Heart left ventricle (tissue), 16 donors: Measurements from ENCODE around the gene AGPAT1. TPM values are rescaled to one million over a fixed set of nuclear protein-coding genes. Genes with fewer than 3 reads are reported as not detected.
A peak's percentile ranks its signal among the peaks of the same experiment; 100 is the strongest.

Source experiments
- ATAC-seq, 4 donors: fragments of 200-7000 bp; cut with Tn5 transposase; one replicate each; pipeline ENCODE4 v1.9.1; 2020 to 2022; ENCODE audit warnings: moderate library complexity in 4 of 4, mild to moderate bottlenecking in 3 of 4, moderate number of reproducible peaks in 1 of 4
- DNase-seq, 5 donors: peaks; one replicate each; pipeline ENCODE4 v3.0.0-alpha.2; 2020
- H3K27ac ChIP-seq, 12 donors: fragments of 200-600 bp; sonication (generic) in 4 of 12; one replicate each; pipeline versions ENCODE4 v1.5.0 to v1.8.0; 2016 to 2022; ENCODE audit warnings: mild to moderate bottlenecking in 2 of 12
- H3K27me3 ChIP-seq, 9 donors: fragments of 200-600 bp; sonication (generic) in 2 of 9; one replicate each; pipeline versions ENCODE4 v1.5.1 to v1.8.0; 2016 to 2022; ENCODE audit warnings: mild to moderate bottlenecking in 3 of 9
- H3K36me3 ChIP-seq, 9 donors: fragments of 200-600 bp; sonication (generic) in 2 of 9; one replicate each; pipeline versions ENCODE4 v1.5.0 to v1.8.0; 2018 to 2022; ENCODE audit warnings: mild to moderate bottlenecking in 2 of 9
- H3K4me1 ChIP-seq, 12 donors: fragments of 200-600 bp; sonication (generic) in 4 of 12; one replicate each; pipeline versions ENCODE4 v1.5.0 to v1.8.0; 2016 to 2022; ENCODE audit warnings: mild to moderate bottlenecking in 3 of 12
- H3K4me3 ChIP-seq, 12 donors: fragments of 200-600 bp; sonication (generic) in 4 of 12; one replicate each; pipeline versions ENCODE4 v1.5.0 to v1.8.0; 2017 to 2022; ENCODE audit warnings: mild to moderate bottlenecking in 9 of 12, moderate library complexity in 4 of 12
- H3K9me3 ChIP-seq, 12 donors: fragments of 200-600 bp; sonication (generic) in 4 of 12; one replicate each; pipeline versions ENCODE4 v1.5.0 to v1.8.0; 2016 to 2022; ENCODE audit warnings: mild to moderate bottlenecking in 1 of 12
- POLR2A ChIP-seq, 2 donors: fragments of 450-650 bp; IDR thresholded peaks; one replicate each; pipeline ENCODE4 v1.6.1; 2017; ENCODE audit warnings: antibody characterized with exemption in 2 of 2, mild to moderate bottlenecking in 2 of 2, moderate library complexity in 2 of 2
- WGBS, 4 donors: extraction: QIAGEN DNeasy Blood & Tissue Kit in 2 of 4; methylation state at CpG; one replicate each; pipeline versions ENCODE4 v1.1.5 to v1.1.7; 2013 to 2018; 5-methylcytosine and 5-hydroxymethylcytosine counted together
- intact Hi-C, 10 donors: fragments of 100-400 bp; cut with DNase I; formaldehyde crosslinking; loops; one replicate each; pipeline versions ENCODE4 v1.11.1 to v1.14.2; 2022
- polyA plus RNA-seq, 2 donors: library from polyadenylated mRNA; stranded (reverse); fragments of 200-250 nt; gene quantifications; one replicate each; pipeline ENCODE4 v1.2.3, GENCODE V29; 2013
- total RNA-seq, 9 donors: library from RNA; depleted of rRNA in 2 of 9; stranded (reverse); fragments of >200 nt in 2 of 9; fragmentation: NEBNext Ultra II Directional in 3 of 9; extraction: Animal tissue kit (Norgen Biotek cat#: 25700) in 3 of 9; gene quantifications; one replicate each; pipeline versions ENCODE4 v1.1.0 to v1.2.4, GENCODE V29; 2016 to 2023
- TF ChIP-seq, protein P1 (sequence below), 12 donors: fragments of 200-600 bp; sonication (generic) in 4 of 12; IDR thresholded peaks; one replicate each; pipeline versions ENCODE4 v1.5.0 to v1.8.0; 2018 to 2022; ENCODE audit warnings: antibody characterized with exemption in 12 of 12, mild to moderate bottlenecking in 5 of 12
- donor health status: ischemic (EF 13 %, LVEDD 7.1; RV severe dilation, severe dysfunction).
- donor health status: healthy with polysubstance abuse.
- donor health status: DM: no; HTN: yes; CAD: no.
- donor health status: DM: no; HTN: no; CAD: no.
- donor health status: ischemic (EF 25% LVEDD 6.9; RV normal size, moderate dysfunction).
- donor health status: ischemic (EF 25% LVEDD 5.7; RV mildly dilated, moderate dysfunction).
- donor health status: healthy.
- donor health status: DM: yes; HTN: yes; CAD: no.
- donor health status: ischemic (EF 35%, LVEDD 5.7; RV mildly dilated, moderate dysfunction).
- donor health status: nonischemic (EF 11% LVEDD 7.7; RV severe dilation, severe dysfunction).
- donor health status: DM: yes; HTN: yes; CAD: no.
- donor health status: PGD.
- donor health status: ischemic (EF 29% LVEDD 5.4; RV normal size, mild dysfunction).
- donor health status: nonischemic (EF 23%, LVEDD 6.1; RV moderate dilation, normal function).

The AGPAT1 gene
- total and polyA plus RNA-seq, 11 donors, result 43.5 to 79.1 (median 51.0) TPM

DNA sequence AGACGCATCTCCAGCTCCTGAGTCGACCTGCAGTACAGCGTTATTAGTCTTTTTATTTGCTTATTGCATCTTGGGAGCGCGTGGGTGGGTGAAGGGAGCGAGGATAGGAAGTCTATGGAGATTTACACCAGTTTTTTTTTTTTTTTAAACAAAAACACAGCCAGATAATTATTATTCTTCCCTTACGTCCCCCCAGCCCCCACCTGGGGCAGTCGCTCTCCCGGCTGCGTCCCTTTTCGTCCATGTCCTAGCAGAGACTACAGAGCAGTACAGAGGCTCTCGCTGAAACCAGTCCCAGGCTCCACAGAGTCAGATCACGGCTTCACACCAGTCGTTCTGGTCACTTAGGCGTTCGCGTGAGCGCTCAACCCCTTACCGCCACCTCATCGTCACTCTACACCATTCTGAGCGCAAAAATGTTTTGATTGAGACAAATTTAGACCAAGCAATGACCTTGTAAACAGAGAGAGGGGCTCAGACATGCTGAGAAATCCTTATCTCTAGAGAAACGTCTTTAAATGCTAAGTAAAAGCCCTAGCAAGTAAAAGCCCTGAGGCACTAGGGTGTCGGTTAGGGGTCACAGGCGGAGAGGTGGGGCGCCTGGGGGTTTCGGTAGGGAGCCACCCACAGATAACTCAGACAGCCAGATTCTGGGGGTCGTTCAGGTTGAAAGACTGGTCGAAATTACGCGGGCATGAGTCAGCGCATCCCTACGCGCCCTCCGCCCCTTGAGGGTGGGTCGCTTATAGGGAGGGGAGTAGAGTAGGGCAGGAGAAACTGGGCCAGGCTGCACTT lies 22.9 kb downstream of the AGPAT1 start:
- ATAC-seq (peak in 3 of 4 donors; percentile 22 to 38 (median 31)), DNase-seq (peak in 2 of 5 donors; percentile 55 to 68)
- peak overlapping the region; percentile 47 to 91 (median 78) for H3K4me3 ChIP-seq
- TF ChIP-seq, protein P1, sequence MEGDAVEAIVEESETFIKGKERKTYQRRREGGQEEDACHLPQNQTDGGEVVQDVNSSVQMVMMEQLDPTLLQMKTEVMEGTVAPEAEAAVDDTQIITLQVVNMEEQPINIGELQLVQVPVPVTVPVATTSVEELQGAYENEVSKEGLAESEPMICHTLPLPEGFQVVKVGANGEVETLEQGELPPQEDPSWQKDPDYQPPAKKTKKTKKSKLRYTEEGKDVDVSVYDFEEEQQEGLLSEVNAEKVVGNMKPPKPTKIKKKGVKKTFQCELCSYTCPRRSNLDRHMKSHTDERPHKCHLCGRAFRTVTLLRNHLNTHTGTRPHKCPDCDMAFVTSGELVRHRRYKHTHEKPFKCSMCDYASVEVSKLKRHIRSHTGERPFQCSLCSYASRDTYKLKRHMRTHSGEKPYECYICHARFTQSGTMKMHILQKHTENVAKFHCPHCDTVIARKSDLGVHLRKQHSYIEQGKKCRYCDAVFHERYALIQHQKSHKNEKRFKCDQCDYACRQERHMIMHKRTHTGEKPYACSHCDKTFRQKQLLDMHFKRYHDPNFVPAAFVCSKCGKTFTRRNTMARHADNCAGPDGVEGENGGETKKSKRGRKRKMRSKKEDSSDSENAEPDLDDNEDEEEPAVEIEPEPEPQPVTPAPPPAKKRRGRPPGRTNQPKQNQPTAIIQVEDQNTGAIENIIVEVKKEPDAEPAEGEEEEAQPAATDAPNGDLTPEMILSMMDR (IDR thresholded peaks at IDR 0.05), result no peak
- no peak for TF ChIP-seq POLR2A (IDR thresholded peaks at IDR 0.05)
- H3K4me1 ChIP-seq, result peaks cover 6 to 41% (median 21%) of the 10 kb centered on the region in 12 donors
- no peaks in the 10 kb centered on the region for H3K9me3 ChIP-seq
- H3K27me3 ChIP-seq, result peaks cover 0 to 45% (median 4%) of the 10 kb centered on the region in 9 donors
- 36 to 43% (median 38%) methylated on average over 32 to 35 of the region's 35 CpGs for WGBS, 4 donors
- peak overlapping the region; percentile 66 to 96 (median 91) for H3K27ac ChIP-seq
- intact Hi-C loops, result loop anchor here in 7 of 10 donors (1.0 to 10.0 kb wide), 6 partner anchors 22 to 108 kb away; partner anchors contain the start of gene FKBPL (in 1 of the 7)
- peaks cover 0 to 29% (median 22%) of the 10 kb centered on the region in 9 donors for H3K36me3 ChIP-seq

DNA sequence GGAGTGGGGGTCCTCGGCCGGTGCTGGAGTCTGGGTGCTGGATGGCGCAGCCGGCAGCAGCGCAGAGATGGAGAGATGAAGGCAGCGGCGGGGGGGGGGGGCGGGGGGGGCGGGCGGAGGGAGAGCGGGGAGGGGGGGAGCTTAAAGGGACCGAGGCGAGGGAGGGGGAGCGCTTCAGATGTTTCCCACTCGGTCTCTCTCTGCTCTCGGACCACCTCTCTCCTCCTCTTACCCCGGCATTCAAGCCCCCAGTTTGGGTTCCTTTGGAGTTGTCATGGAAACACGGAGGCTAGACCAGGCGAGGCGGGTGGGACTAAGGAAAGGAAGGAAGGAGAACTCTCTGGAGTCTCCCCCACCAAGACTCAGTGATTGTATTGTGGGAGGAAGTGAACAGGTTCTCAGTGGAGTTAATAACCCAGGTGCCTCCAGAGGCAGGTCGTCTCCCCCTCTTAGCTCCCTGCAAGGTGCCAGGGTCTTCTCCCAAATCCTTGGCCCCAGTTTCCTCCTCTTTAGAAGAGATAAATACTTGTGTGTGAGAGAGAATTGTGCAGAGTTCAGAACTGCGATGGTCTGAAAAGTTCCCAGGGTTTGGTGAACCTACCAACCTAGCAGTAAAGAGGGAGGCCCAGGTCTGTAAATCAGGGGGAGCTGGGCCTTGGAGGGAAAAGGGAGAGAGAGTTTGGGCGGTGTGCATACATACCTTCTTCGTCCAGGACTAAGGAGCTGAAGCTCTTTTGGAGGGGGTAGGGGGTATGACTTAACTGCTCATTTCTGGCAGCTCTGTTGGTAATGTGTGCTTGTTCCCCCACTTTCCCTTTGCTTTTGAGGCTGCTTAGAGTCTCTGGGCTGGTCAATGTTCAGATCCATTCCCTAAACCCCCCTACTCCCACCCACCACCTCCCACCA lies 23.8 kb downstream of the AGPAT1 start, which contains the start of gene PRRT1:
PRRT1 (minus strand) TSS at position 77 of the 906 bp plus-strand sequence. CDS start 112 bp downstream, outside the sequence.
- peaks cover 0 to 48% (median 6%) of the 10 kb centered on the region in 9 donors for H3K27me3 ChIP-seq
- TF ChIP-seq POLR2A (IDR thresholded peaks at IDR 0.05), result no peak
- TF ChIP-seq, protein P1 (IDR thresholded peaks at IDR 0.05), result no peak
- peak within 1 kb of the TSS in 10 of 12 donors; percentile 66 to 91 (median 80) for H3K4me3 ChIP-seq
- 23 to 27% (median 24%) methylated on average over 18 to 22 of the region's 24 CpGs for WGBS, 4 donors
- no peaks in the 10 kb centered on the region for H3K9me3 ChIP-seq
- no peak for DNase-seq
- intact Hi-C loops, result loop anchor here in 7 of 10 donors (1.0 to 10.0 kb wide), 6 partner anchors 21 to 107 kb away; partner anchors contain the start of gene FKBPL (in 1 of the 7)
- no peak for ATAC-seq
- peaks cover 6 to 41% (median 21%) of the 10 kb centered on the region in 12 donors for H3K4me1 ChIP-seq
- H3K36me3 ChIP-seq, result peaks cover 0 to 20% (median 13%) of the 10 kb centered on the region in 9 donors
- H3K27ac ChIP-seq, result peak within 1 kb of the TSS in 11 of 12 donors; percentile 80 to 96 (median 92)

- H3K9me3 ChIP-seq, result no peaks in the 10 kb centered on the region
- WGBS, 4 donors, result 36 to 47% (median 43%) methylated on average over 8 of the region's 8 CpGs
- H3K27ac ChIP-seq, result peak overlapping the region in 5 of 12 donors; percentile 4 to 93 (median 54)
- H3K36me3 ChIP-seq, result peaks cover 0 to 12% (median 5%) of the 10 kb centered on the region in 9 donors
- H3K4me1 ChIP-seq, result peaks cover 6 to 41% (median 21%) of the 10 kb centered on the region in 12 donors
- TF ChIP-seq, protein P1 (IDR thresholded peaks at IDR 0.05), result no peak
- no peak for TF ChIP-seq POLR2A (IDR thresholded peaks at IDR 0.05)
- peak overlapping the region in 9 of 12 donors; percentile 41 to 91 (median 82) for H3K4me3 ChIP-seq
- ATAC-seq, result no peak
- DNase-seq, result no peak
- peaks cover 0 to 48% (median 6%) of the 10 kb centered on the region in 9 donors for H3K27me3 ChIP-seq
- intact Hi-C loops, result loop anchor here in 6 of 10 donors (5.0 to 10.0 kb wide), 4 partner anchors 34 to 107 kb away; no protein-coding TSS in a partner anchor
These were observed 24.6 kb downstream of the AGPAT1 start for GRCh38 chr6:32151181-32151862.
